GM12878 (cell line): ENCODE results near the gene RCAN2. TPM values are rescaled to one million over a fixed set of nuclear protein-coding genes. Genes with fewer than 3 reads are reported as not detected.

Experiments used
- MTA2 ChIP-seq: fragments of 450-650 bp; IDR thresholded peaks from 2 replicates; pipeline ENCODE4 v1.6.1; 2016; ENCODE audit warnings: low read depth, mild to moderate bottlenecking, moderate library complexity
- MYC ChIP-seq: IDR thresholded peaks from 2 replicates; pipeline ENCODE4 v1.6.1; 2011; ENCODE audit warnings: mild to moderate bottlenecking, low read length, moderate library complexity, inconsistent platforms; ENCODE audit not compliant: insufficient read depth, insufficient replicate concordance, insufficient read length, severe bottlenecking
- NFIC ChIP-seq: IDR thresholded peaks from 2 replicates; pipeline ENCODE4 v1.6.1; 2012; ENCODE audit warnings: low read depth, mild to moderate bottlenecking, inconsistent platforms, low read length, moderate library complexity
- NFYA ChIP-seq: IDR thresholded peaks from 2 replicates; pipeline ENCODE4 v1.6.1; 2011; ENCODE audit warnings: low read depth, mild to moderate bottlenecking, low read length, improper control_type of control experiment, borderline replicate concordance
- RAD21 ChIP-seq: IDR thresholded peaks from 2 replicates; pipeline ENCODE4 v1.6.1; 2011; ENCODE audit warnings: mild to moderate bottlenecking, low read depth, low read length, moderate library complexity; ENCODE audit not compliant: insufficient read depth
- SREBF1 ChIP-seq: IDR thresholded peaks from 2 replicates; pipeline ENCODE4 v1.6.1; 2012; ENCODE audit warnings: mild to moderate bottlenecking, low read length
- STAT1 ChIP-seq: fragments of 450-650 bp; conservative IDR thresholded peaks from 2 replicates; pipeline ENCODE4 v1.6.1; 2014; ENCODE audit warnings: antibody characterized with exemption, mild to moderate bottlenecking
- polyA plus RNA-seq, 11 experiments: library from polyadenylated mRNA; depleted of rRNA in 4 of 11; unstranded in 6 of 11; stranded (reverse) in 5 of 11; fragments of >200 nt; fragmentation: Nextera tagmentation in 4 of 11; fragmentation: Illumina TruSeq in 1 of 11; extraction: Ambion mirVana in 4 of 11; extraction: Trizol in 1 of 11; gene quantifications; 1 replicate in 1 of 11; 2 replicates in 10 of 11; pipeline versions ENCODE4 v1.2.1 to v1.2.3, GENCODE V29; 2011 to 2016; ENCODE audit warnings: inconsistent platforms in 2 of 11, missing spikeins in 2 of 11, low read depth in 1 of 11
- total RNA-seq, 4 experiments: library from RNA; depleted of rRNA in 3 of 4; stranded (reverse); fragments of >200 nt in 3 of 4; fragmentation: Illumina TruSeq in 1 of 4; extraction: Trizol in 1 of 4; gene quantifications; 2 replicates each; pipeline versions ENCODE4 v1.2.1 to v1.2.3, GENCODE V29; 2013 to 2021
- TF ChIP-seq, protein P1 (sequence below): fragments of 450-650 bp; IDR thresholded peaks from 2 replicates; pipeline ENCODE4 v1.6.1; 2017; ENCODE audit warnings: mild to moderate bottlenecking, low read depth, inconsistent platforms; ENCODE audit not compliant: poor library complexity, severe bottlenecking
- TF ChIP-seq, protein P2 (sequence below), 3 experiments: IDR thresholded peaks in 2 of 3; conservative IDR thresholded peaks in 1 of 3; 2 replicates each; pipeline ENCODE4 v1.5.1; 2011; ENCODE audit warnings: low read depth in 3 of 3, low read length in 3 of 3, mild to moderate bottlenecking in 3 of 3, control low read depth in 2 of 3, moderate library complexity in 2 of 3, inconsistent platforms in 1 of 3, mixed read lengths in 1 of 3; ENCODE audit not compliant: control insufficient read depth in 2 of 3, insufficient read depth in 1 of 3; ENCODE audit errors: extremely low read depth in 1 of 3
- TF ChIP-seq, protein P3 (sequence below): fragments of 450-650 bp; IDR thresholded peaks from 2 replicates; pipeline ENCODE4 v1.6.1; 2017; ENCODE audit warnings: low read depth, mild to moderate bottlenecking, moderate library complexity

RCAN2 gene
- total and polyA plus RNA-seq, 10 of the 15 experiments (the other 5 are each of a cell fraction or from before 2014, with no cell fraction given), result 0.06 TPM; not detected in 9

DNA sequence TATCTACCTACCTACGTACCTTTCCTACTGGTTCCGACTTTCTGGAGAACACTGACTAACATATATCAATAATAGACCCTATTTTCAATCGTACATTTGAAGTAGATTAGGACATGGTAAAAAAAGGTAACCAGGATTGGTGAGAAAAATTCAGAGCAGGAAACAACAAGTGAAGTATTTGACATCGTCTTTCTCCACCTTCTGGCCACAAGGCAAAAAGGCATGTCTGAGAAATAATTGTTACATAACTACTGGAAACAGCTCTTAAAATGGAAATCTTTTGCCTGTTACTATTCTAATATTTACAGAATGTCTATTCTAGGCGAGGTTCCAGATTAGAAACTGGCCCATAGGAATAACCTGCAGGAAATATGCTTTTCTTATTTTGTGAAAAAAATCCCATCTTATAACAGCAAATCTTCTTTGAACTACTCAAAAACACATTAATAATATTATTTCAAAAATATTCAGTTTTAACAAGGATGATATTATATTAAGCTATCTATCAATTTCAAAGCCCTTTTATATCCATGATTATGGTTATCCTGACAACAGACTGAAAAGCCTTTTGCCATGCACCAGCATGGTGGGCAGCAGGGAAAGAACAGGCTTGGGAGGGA lies 80.8 kb downstream of the RCAN2 start (continued):
- TF ChIP-seq, protein P1, sequence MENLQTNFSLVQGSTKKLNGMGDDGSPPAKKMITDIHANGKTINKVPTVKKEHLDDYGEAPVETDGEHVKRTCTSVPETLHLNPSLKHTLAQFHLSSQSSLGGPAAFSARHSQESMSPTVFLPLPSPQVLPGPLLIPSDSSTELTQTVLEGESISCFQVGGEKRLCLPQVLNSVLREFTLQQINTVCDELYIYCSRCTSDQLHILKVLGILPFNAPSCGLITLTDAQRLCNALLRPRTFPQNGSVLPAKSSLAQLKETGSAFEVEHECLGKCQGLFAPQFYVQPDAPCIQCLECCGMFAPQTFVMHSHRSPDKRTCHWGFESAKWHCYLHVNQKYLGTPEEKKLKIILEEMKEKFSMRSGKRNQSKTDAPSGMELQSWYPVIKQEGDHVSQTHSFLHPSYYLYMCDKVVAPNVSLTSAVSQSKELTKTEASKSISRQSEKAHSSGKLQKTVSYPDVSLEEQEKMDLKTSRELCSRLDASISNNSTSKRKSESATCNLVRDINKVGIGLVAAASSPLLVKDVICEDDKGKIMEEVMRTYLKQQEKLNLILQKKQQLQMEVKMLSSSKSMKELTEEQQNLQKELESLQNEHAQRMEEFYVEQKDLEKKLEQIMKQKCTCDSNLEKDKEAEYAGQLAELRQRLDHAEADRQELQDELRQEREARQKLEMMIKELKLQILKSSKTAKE, result no peak
- no peak for TF ChIP-seq STAT1
- no peak for TF ChIP-seq NFIC
- peak; percentile 80 for TF ChIP-seq RAD21
- TF ChIP-seq MYC, result no peak
- TF ChIP-seq SREBF1, result no peak
- TF ChIP-seq, protein P2, sequence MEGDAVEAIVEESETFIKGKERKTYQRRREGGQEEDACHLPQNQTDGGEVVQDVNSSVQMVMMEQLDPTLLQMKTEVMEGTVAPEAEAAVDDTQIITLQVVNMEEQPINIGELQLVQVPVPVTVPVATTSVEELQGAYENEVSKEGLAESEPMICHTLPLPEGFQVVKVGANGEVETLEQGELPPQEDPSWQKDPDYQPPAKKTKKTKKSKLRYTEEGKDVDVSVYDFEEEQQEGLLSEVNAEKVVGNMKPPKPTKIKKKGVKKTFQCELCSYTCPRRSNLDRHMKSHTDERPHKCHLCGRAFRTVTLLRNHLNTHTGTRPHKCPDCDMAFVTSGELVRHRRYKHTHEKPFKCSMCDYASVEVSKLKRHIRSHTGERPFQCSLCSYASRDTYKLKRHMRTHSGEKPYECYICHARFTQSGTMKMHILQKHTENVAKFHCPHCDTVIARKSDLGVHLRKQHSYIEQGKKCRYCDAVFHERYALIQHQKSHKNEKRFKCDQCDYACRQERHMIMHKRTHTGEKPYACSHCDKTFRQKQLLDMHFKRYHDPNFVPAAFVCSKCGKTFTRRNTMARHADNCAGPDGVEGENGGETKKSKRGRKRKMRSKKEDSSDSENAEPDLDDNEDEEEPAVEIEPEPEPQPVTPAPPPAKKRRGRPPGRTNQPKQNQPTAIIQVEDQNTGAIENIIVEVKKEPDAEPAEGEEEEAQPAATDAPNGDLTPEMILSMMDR (IDR thresholded peaks at IDR 0.05 in 2 of 3, conservative IDR thresholded peaks at IDR 0.05 in 1 of 3; ENCODE audit: control insufficient read depth in 2 of 3, extremely low read depth in 1 of 3, insufficient read depth in 1 of 3, low read depth in 3 of 3, low read length in 3 of 3), result peak; percentile 46 to 61 (median 53); a peak in 5 of 6 replicates
- no peak for TF ChIP-seq MTA2
- TF ChIP-seq NFYA, result no peak
- TF ChIP-seq, protein P3, sequence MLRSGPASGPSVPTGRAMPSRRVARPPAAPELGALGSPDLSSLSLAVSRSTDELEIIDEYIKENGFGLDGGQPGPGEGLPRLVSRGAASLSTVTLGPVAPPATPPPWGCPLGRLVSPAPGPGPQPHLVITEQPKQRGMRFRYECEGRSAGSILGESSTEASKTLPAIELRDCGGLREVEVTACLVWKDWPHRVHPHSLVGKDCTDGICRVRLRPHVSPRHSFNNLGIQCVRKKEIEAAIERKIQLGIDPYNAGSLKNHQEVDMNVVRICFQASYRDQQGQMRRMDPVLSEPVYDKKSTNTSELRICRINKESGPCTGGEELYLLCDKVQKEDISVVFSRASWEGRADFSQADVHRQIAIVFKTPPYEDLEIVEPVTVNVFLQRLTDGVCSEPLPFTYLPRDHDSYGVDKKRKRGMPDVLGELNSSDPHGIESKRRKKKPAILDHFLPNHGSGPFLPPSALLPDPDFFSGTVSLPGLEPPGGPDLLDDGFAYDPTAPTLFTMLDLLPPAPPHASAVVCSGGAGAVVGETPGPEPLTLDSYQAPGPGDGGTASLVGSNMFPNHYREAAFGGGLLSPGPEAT, result no peak
- TF ChIP-seq, all 136 proteins: peak for 3
